BLaER1 treated with 17β-estradiol and CSF1 and Interleukin-3, amounts not matched to agents 10 nM and 100 nM (cell line): ENCODE measurements around the gene SLC38A1.

Experiments used
- H3K27ac ChIP-seq, 11 experiments: shearing (Covaris generic); formaldehyde crosslinking; 2 replicates each; pipeline ENCODE4 v1.8.1; 2022
- H3K27me3 ChIP-seq, 11 experiments: shearing (Covaris generic); formaldehyde crosslinking; 2 replicates each; pipeline ENCODE4 v1.8.1; 2022
- H3K36me3 ChIP-seq, 11 experiments: shearing (Covaris generic); formaldehyde crosslinking; 2 replicates each; pipeline ENCODE4 v1.8.1; 2022
- H3K4me1 ChIP-seq, 10 experiments: shearing (Covaris generic); formaldehyde crosslinking; 2 replicates each; pipeline ENCODE4 v1.8.1; 2022
- H3K4me2 ChIP-seq, 11 experiments: shearing (Covaris generic); formaldehyde crosslinking; 2 replicates each; pipeline ENCODE4 v1.8.1; 2022
- H3K4me3 ChIP-seq, 10 experiments: shearing (Covaris generic); formaldehyde crosslinking; 2 replicates each; pipeline ENCODE4 v1.8.1; 2022
- H3K9ac ChIP-seq, 11 experiments: shearing (Covaris generic); formaldehyde crosslinking; 2 replicates each; pipeline ENCODE4 v1.8.1; 2022
- H3K9me3 ChIP-seq, 11 experiments: shearing (Covaris generic); formaldehyde crosslinking; replicated peaks in 1 of 11; 2 replicates each; pipeline ENCODE4 v1.8.1; 2022
- H4K20me1 ChIP-seq, 11 experiments: shearing (Covaris generic); formaldehyde crosslinking; 2 replicates each; pipeline ENCODE4 v1.8.1; 2022
- Cebpa-rat ChIP-seq, 11 experiments: shearing (Covaris generic); IDR thresholded peaks; 2 replicates each; pipeline ENCODE4 v1.8.1; 2022

The SLC38A1 gene

GRCh38 chr12:46210873-46211439 lies 57.9 kb downstream of the SLC38A1 start:
- Histone ChIP-seq H3K27me3 (peaks cover 0 to 45% (median 0%) of the 10 kb centered on the region in 11 experiments; a peak in 4 of 22 replicates), H3K9me3 (no peaks in the 10 kb centered on the region), H3K9ac (no peak overlapping the region), H3K4me3 (no peak overlapping the region), H3K36me3 (peaks cover 8 to 100% (median 90%) of the 10 kb centered on the region in 11 experiments; a peak in 20 of 22 replicates), H3K4me2 (no peak overlapping the region), H3K27ac (no peak overlapping the region), H4K20me1 (peaks cover 12 to 89% (median 63%) of the 10 kb centered on the region in 11 experiments; a peak in 19 of 22 replicates), H3K4me1 (peaks cover 14 to 50% (median 40%) of the 10 kb centered on the region in 10 experiments)
- TF ChIP-seq Cebpa-rat (IDR thresholded peaks at IDR 0.05): no peak

- peaks cover 14 to 100% (median 95%) of the 10 kb centered on the region in 11 experiments; a peak in 21 of 22 replicates for H3K36me3 ChIP-seq
- H3K27ac ChIP-seq: no peak overlapping the region
- H3K9ac ChIP-seq: no peak overlapping the region
- peaks cover 6 to 42% (median 32%) of the 10 kb centered on the region in 10 experiments for H3K4me1 ChIP-seq
- H3K4me2 ChIP-seq: peak overlapping the region in 4 of 11 experiments; percentile 3 to 23 (median 8); a peak in 3 of 22 replicates
- no peak overlapping the region for H3K4me3 ChIP-seq
- no peak for TF ChIP-seq Cebpa-rat (IDR thresholded peaks at IDR 0.05)
- H3K27me3 ChIP-seq: peaks cover 0 to 45% (median 0%) of the 10 kb centered on the region in 11 experiments; a peak in 4 of 22 replicates
- H3K9me3 ChIP-seq: no peaks in the 10 kb centered on the region
- H4K20me1 ChIP-seq: peaks cover 5 to 88% (median 58%) of the 10 kb centered on the region in 11 experiments; a peak in 19 of 22 replicates
These were observed 58.6 kb downstream of the SLC38A1 start for GRCh38 chr12:46209914-46210872.

- no peaks in the 10 kb centered on the region for H3K9me3 ChIP-seq
- H3K27me3 ChIP-seq: peaks cover 0 to 38% (median 0%) of the 10 kb centered on the region in 11 experiments; a peak in 4 of 22 replicates
- H3K9ac ChIP-seq: no peak overlapping the region
- no peak overlapping the region for H3K4me2 ChIP-seq
- H3K36me3 ChIP-seq: peaks cover 22 to 100% (median 97%) of the 10 kb centered on the region in 11 experiments; a peak in 21 of 22 replicates
- H3K4me1 ChIP-seq: peaks cover 0 to 35% (median 24%) of the 10 kb centered on the region in 10 experiments; a peak in 15 of 20 replicates
- no peak for TF ChIP-seq Cebpa-rat (IDR thresholded peaks at IDR 0.05)
- no peak overlapping the region for H3K27ac ChIP-seq
- peaks cover 0 to 81% (median 49%) of the 10 kb centered on the region in 11 experiments; a peak in 18 of 22 replicates for H4K20me1 ChIP-seq
- no peak overlapping the region for H3K4me3 ChIP-seq
These were observed 59.7 kb downstream of the SLC38A1 start for GRCh38 chr12:46209170-46209569.

- Histone ChIP-seq H3K4me3 (no peak overlapping the region), H3K27ac (no peak overlapping the region), H3K9ac (no peak overlapping the region), H3K36me3 (peaks cover 30 to 100% (median 97%) of the 10 kb centered on the region in 11 experiments; a peak in 21 of 22 replicates), H3K27me3 (peaks cover 0 to 31% (median 0%) of the 10 kb centered on the region in 11 experiments; a peak in 4 of 22 replicates), H3K4me2 (no peak overlapping the region), H4K20me1 (peaks cover 0 to 81% (median 49%) of the 10 kb centered on the region in 11 experiments; a peak in 18 of 22 replicates), H3K4me1 (peaks cover 0 to 29% (median 20%) of the 10 kb centered on the region in 10 experiments; a peak in 15 of 20 replicates), H3K9me3 (no peaks in the 10 kb centered on the region)
- TF ChIP-seq Cebpa-rat (IDR thresholded peaks at IDR 0.05): no peak
These were observed 60.5 kb downstream of the SLC38A1 start for GRCh38 chr12:46208370-46208769.

- H3K4me2 ChIP-seq: no peak overlapping the region
- H4K20me1 ChIP-seq: peaks cover 0 to 79% (median 49%) of the 10 kb centered on the region in 11 experiments; a peak in 18 of 22 replicates
- H3K4me3 ChIP-seq: no peak overlapping the region
- H3K27ac ChIP-seq: no peak overlapping the region
- TF ChIP-seq Cebpa-rat (IDR thresholded peaks at IDR 0.05): no peak
- peaks cover 38 to 100% (median 97%) of the 10 kb centered on the region in 11 experiments; a peak in 21 of 22 replicates for H3K36me3 ChIP-seq
- H3K9me3 ChIP-seq: no peaks in the 10 kb centered on the region
- no peak overlapping the region for H3K9ac ChIP-seq
- peaks cover 0 to 22% (median 13%) of the 10 kb centered on the region in 10 experiments; a peak in 13 of 20 replicates for H3K4me1 ChIP-seq
- H3K27me3 ChIP-seq: peaks cover 0 to 24% (median 0%) of the 10 kb centered on the region in 11 experiments; a peak in 4 of 22 replicates
These were observed 61.2 kb downstream of the SLC38A1 start for GRCh38 chr12:46207644-46208043.

GRCh38 chr12:46206471-46206870 lies 62.4 kb downstream of the SLC38A1 start:
- peaks cover 46 to 100% (median 97%) of the 10 kb centered on the region in 11 experiments; a peak in 21 of 22 replicates for H3K36me3 ChIP-seq
- H3K4me1 ChIP-seq: peaks cover 0 to 16% (median 9%) of the 10 kb centered on the region in 10 experiments; a peak in 10 of 20 replicates

GRCh38 chr12:46205294-46205693 lies 63.5 kb downstream of the SLC38A1 start:
- no peak for TF ChIP-seq Cebpa-rat (IDR thresholded peaks at IDR 0.05)
- H3K4me2 ChIP-seq: no peak overlapping the region
- H3K9me3 ChIP-seq: no peaks in the 10 kb centered on the region
- H3K36me3 ChIP-seq: peaks cover 56 to 100% (median 97%) of the 10 kb centered on the region in 11 experiments; a peak in 21 of 22 replicates
- H3K27me3 ChIP-seq: peaks cover 0 to 3% (median 0%) of the 10 kb centered on the region in 11 experiments; a peak in 1 of 22 replicates
- peaks cover 0 to 7% (median 4%) of the 10 kb centered on the region in 10 experiments; a peak in 9 of 20 replicates for H3K4me1 ChIP-seq
- peaks cover 0 to 67% (median 25%) of the 10 kb centered on the region in 11 experiments; a peak in 17 of 22 replicates for H4K20me1 ChIP-seq
- H3K27ac ChIP-seq: no peak overlapping the region
- H3K9ac ChIP-seq: no peak overlapping the region
- no peak overlapping the region for H3K4me3 ChIP-seq

More at GRCh38 chr12:46206471-46206870, 62.4 kb downstream of the SLC38A1 start:
- H3K27ac ChIP-seq: no peak overlapping the region
- peaks cover 0 to 76% (median 37%) of the 10 kb centered on the region in 11 experiments; a peak in 18 of 22 replicates for H4K20me1 ChIP-seq
- no peak overlapping the region for H3K4me3 ChIP-seq
- no peak overlapping the region for H3K4me2 ChIP-seq
- H3K9me3 ChIP-seq: no peaks in the 10 kb centered on the region
- TF ChIP-seq Cebpa-rat (IDR thresholded peaks at IDR 0.05): no peak
- peaks cover 0 to 12% (median 0%) of the 10 kb centered on the region in 11 experiments; a peak in 3 of 22 replicates for H3K27me3 ChIP-seq
- no peak overlapping the region for H3K9ac ChIP-seq

- Histone ChIP-seq H3K4me2 (no peak overlapping the region), H3K9me3 (peaks cover 3 to 33% (median 25%) of the 10 kb centered on the region in 11 experiments; a peak in 19 of 22 replicates), H3K4me1 (no peaks in the 10 kb centered on the region), H3K9ac (no peak overlapping the region), H4K20me1 (peaks cover 0 to 38% (median 7%) of the 10 kb centered on the region in 11 experiments; a peak in 9 of 22 replicates), H3K27ac (no peak overlapping the region), H3K36me3 (peaks cover 77 to 100% (median 99%) of the 10 kb centered on the region in 11 experiments), H3K27me3 (no peaks in the 10 kb centered on the region), H3K4me3 (no peak overlapping the region)
- TF ChIP-seq Cebpa-rat (IDR thresholded peaks at IDR 0.05): no peak
These were observed 67.5 kb downstream of the SLC38A1 start for GRCh38 chr12:46201284-46201789.
